CD4-positive, alpha-beta T cell treated with Interleukin-17A for 1 hour (primary cell): Measurements from ENCODE around the gene TEDC1.

ENCODE experiments used
- DNase-seq: peaks from one replicate; pipeline ENCODE4 v3.0.0-alpha.2; 2020

TEDC1 gene

DNA sequence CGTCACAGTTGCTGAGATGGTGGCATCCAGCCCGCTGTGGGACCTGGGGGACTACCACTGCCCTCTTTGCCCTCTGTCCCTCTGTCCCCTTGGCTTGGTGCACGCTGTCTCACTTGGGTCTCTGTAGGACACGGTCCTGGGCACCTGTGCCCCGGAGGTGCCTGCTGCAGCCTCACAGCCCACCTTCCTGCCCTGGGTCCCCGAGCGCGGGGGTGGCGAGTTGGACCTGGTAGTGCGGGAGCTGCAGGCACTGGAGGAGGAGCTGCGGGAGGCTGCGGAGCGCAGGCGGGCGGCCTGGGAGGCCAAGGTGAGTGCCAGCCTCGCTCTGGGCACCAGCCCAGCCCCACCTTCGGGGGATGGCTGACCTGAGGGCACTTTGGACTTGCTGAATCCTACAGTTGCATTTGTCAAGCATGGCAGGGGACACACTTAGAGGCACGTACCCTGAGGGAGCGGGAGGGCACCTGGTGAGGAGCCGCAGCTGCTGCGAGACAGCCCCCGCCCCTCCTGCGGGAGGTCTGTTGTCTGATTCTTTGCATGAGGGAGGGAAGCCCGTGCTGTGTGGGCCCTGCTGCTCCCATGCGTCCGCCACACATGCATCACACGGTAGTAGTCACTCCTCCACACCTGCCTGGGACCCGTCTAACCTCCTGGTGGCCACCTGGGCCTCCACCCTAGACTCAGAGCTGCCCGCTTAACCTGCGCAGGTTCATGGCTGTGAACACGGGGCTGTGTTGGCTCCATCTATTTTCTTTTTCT lies 6.8 kb downstream of the TEDC1 start:
- peak; percentile 31 for DNase-seq

DNA sequence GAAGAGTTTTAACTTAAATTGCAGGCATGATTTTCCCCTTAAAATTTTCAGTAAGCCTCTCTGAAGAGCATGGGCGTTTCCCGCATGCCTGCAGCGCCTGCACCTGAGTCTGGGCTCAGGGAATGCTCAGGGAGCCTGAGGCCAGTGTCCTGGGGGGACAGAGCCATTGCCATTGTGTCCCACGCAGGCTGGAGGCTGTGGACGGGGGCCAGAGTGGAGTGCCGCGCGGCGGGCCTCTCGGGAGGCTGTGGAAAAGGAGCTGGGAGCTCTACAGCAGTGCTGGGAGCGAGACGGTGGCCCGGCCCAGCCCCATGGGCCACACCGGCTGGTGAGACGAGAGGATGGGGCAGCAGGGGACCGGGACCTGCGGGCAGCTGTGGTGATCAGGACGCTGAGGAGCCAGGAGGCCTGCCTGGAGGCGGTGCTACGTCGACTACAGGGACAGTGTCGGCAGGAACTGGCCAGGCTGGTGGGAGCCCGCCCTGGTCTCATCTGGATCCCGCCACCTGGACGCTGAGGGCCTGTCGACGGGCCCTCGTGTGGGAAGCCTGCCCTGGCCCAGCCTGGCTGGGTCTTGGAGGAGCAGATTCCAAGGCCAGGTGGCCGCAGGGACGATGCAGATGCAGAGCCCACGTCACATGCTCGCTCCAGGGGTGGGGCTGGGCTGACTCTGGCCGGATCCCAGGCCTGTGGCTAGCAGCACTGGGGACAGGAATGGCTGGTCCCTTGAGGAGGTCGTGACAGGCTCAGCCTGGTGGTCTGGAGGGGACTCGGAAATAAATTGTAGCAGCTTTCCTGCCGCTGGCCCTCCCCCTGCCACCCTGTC lies 7.6 kb downstream of the TEDC1 start:
- DNase-seq, result no peak

DNA sequence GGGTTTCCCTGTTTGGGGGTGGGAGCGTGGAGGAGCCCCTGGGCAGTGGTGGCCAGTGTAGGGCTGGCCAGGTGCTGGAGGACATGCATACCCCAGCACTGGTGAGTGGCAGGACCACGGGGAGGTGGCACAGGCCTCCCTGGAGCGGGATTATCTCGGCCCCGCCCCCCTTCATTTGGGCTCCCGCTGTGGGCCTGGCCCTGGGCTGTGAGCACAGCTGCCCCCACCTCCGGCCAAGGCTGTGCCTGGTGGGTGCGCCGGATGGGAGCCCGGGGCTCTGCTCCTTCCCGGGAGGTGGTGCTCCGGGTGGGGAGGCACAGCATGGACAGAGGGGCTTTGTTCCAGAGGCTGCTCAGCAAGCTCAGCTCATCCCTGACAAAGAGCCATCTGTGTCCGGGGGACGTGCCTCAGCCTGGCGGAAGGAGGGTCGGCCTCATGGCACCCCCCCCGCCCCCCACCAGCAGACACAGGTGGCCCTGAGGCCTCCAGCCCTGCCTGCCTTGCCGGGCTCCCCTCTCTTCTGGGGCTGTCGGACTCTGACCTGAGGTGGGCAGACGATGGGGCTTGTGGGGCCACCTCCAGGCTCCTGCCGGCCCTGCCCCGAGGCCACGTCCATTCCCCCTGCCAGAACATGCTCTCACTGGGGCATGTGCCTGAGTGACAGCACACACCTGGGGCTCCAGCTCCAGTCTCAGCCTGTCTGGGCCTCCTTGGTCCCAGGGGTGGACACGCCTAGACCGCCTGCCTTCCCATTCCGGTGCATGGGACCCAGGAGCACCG lies 8.4 kb downstream of the TEDC1 start:
- DNase-seq, result peak; percentile 35

DNA sequence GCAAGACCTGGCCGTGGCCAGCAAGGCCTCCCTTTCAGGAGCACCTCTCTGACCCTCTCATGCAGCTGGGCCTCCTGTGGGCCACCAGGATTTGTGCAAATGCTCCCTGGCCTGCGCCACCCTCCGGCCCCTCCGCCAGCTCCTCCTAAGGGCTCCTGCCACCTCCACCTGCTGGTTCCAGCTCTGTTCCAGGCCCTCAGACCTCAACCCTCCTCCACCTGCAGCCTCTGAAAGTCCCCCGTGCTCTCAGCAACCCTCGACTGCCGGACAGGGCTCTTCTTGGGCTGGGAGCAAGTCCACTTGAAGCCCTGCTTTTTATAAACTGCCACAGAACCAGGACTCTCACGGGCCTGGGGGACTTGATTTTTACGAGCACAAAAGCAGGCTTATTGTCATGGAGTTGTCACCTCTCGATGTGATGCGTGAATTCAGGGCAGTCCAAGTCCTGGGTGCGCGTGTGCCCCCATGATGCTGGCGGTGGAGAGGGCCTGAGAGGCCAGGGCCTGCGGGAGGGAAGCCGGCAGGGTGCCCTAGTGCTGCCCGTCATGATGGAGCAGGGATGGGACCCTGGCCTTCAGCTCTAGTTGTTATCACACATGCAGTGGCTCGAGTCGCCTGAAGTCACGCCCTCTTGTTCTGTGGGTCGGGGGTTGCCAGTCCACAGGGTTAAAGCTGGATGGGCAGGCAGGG lies 9.1 kb downstream of the TEDC1 start:
- DNase-seq, result peak; percentile 35

DNA sequence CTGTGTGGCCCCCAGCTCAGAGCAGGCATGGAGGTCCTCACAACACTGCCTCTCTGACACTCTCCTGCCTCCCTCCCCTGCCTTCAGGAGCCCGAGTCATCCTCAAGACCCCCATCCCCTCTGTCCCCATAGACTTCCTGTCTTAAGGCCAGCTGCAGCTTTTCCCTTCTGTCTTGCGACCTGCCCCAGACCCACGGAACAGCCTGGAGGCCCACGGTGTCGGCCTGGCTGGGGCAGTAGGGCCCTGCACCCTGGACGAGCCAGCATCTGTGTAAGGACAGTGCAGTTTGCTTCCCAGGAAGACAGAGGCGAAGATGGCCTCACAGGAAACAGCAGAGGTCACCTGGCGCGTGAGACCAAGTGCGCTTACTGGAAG lies 9.7 kb downstream of the TEDC1 start:
- DNase-seq, result no peak

DNA sequence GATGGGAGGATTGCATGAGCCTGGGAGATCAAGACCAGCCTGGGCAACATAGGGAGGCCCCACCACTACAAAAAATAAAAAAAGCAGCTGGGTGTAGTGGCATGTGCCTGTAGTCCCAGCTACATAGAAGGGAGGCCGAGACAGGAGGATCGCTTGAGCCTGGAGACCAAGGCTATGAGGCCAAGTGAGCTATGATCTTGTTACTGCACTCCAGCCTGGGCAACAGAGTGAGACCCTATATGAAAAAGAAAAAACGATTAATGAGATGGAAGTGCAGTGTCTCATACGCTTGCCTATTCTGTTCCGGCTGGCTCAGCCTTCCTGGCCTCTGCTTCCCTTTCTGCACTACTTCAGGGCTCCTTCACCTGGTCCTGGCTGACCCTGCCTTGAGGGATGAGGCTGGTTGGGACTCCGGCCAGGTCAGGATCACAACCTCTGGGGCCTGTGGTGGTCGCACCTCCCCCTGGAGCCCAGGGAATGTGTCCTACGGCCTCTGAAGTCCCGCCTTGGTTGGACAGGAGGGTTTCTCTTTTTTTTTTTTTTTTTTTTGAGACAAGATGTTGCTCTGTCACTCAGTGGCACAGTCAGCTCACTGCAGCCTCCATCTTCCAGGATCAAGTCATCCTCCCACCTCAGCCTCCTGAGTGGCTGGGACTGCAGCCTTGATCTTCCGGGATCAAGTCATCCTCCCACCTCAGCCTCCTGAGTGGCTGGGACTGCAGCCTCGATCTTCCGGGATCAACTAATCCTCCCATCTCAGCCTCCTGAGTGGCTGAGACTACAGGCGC lies 10.7 kb downstream of the TEDC1 start:
- peak; percentile 45 for DNase-seq

DNA sequence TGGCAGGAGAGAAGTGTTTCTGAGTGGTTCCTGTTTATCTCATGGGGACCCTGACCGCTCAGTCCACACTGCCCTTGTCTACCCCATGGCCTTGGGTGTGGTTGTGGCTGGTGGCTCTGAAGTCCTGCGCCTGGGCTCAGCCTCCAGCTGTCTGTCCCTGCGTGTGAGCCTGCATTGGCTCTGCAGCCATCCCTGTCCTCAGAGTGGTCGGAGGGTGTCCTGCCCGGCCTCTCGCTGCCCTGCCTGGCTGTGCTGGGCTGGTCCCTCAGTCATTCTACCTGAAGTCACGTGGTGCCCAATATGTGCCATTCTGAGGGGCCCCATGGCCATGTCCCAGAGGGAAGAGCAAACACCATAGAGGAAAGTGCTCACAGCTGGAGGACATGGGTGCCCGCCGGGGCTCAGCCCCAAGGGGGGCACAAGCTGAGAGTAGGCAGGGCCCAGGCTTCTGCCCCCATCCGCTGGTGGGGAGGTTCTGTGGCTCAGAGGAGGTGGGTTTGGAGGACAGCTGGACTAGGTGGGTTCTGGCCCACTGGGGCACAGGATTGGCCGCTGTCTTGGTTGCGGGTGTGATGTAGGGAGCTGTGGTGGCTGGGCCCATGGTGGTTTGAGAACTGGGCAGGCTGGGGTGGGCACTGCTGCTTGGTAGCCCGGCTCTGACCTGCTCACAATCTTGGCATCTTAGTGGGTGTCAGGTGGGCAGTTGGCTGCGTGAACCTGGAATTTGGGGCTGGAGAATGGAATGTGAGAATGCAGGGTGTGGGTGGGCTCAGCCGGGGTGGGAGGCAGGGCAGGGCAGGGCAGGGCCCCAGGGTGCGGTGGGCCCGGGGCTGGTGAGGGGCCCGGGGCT lies 11.6 kb downstream of the TEDC1 start:
- DNase-seq, result peak; percentile 29

DNA sequence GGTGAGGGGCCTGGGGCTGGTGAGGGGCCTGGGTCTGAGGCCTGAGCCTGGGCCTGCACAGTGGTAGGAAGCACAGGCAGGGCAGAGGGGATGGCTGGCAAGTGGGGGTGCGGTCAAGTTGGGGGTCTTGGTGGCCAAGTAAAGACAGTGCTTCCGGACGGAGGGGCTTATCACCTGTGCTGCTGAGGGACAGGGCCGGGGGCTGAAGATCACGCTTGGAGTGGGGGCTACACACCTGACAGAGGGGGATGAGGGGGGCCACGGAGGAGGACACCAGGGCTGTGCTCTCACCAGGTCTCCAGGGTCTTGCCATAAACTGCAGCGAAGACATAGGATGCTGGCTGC lies 12.2 kb downstream of the TEDC1 start:
- peak; percentile 32 for DNase-seq

DNA sequence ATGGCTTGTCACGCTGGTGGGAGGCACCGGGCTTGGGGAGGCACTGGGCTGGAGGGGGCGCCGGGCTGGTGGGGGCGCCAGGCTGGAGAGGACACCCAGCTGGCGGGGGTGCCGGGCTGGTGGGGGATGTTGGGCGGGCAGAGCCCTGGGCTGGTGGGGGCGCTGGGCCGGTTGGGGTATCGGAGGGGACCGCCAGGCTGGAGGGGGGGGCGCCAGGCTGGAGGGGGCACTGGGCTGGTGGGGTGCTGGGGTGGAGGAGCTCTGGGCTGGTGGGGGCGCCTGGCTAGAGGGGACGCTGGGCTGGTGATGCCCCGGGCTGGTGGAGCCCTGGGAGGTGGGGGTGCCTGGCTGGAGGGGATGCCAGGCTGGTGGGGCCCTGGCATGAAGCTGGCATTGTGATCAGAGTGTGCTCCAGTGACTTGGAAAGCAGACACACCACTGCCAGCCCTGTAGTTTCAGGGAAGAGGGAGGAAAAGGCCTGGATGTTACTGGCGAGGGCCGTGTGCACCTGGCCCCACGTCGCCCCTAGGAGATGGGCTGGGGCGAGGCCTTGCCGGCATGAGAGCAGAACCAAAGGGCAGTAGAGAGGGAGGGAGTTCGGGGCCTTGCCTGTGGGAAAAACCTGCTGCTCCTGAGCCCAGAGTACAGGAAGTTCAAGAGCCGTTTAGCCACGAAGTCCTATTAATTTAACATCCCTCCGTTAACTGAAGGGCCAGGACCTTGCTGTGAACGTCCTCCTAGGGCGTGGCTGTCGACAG lies 13.1 kb downstream of the TEDC1 start:
- no peak for DNase-seq

DNA sequence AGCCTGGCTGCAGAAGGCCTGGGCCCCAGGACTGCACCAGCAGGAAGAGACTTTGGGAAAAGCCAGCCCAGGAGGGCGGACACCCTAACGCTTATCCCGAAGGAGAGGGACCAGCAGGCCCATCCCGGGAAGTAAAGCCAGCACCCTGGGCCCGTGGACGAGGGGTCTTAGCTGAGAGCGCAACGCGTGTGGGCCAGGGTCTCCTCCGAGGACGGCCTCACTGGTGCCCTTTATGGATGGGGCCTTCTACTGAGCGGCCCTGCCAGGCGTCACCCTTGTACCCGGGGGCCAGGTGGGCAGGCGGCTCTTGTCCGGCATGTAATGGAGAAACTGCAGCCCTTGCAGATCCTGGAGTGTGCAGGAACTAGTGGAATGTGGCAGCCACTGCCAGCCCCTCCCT lies 14.1 kb downstream of the TEDC1 start:
- no peak for DNase-seq

DNA sequence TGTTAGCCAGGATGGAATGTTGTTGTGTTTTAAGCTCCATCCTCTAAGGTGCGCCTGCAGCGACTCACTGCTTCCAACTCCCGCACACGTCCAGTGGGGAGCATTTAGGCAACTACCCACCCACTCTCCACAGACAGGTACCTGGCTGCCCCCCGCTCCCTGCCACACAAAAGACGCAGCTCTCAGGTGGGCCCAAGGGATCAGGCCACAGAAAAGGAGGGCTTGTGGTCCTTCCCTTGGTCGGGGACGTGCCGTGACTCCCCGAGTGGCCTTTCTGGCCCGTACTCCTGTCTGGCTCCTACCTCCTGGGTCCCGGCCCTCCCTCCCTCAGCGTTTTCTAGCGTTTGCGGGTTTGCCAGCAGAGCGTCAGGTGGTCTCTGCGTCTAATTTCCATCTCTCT lies 16.2 kb downstream of the TEDC1 start:
- no peak for DNase-seq

DNA sequence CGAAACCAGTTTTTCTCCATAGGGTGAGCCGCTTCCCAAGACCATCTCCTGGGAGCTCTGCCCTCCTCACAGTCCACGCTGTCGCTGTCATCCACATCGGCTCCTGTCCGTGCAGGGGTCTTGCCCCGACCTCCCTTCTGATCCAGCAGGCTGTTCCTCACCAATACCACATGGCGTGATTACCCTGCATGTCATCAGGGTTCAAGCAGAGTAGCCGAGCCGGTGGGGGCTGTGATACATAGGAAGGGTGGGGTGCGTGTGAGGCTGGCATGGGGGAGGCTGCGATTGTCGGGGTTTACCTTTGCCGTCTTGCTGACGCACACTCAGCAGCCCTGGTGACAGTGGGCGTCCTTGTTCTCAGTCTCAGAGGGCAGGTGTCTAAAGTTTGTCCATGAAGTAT lies 17.0 kb downstream of the TEDC1 start:
- DNase-seq, result no peak

DNA sequence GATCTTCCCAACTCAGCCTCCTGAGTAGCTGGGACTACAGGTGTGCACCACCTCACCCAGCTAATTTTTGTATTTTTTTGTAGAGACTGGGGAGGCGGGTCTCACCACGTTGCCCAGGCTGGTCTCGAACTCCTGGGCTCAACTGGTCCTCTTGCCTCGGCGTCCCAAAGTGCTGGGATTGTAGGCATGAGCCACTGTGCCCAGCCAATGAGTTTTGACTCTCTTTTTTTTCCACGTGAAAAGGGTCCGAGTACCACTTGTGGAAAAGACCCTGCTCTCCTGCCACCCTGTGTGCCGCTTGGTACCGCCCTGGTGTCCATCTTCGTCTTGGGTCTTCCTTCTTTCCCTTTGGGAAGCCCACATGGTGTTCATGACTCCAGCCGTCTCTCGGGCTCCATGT lies 17.6 kb downstream of the TEDC1 start:
- no peak for DNase-seq

DNA sequence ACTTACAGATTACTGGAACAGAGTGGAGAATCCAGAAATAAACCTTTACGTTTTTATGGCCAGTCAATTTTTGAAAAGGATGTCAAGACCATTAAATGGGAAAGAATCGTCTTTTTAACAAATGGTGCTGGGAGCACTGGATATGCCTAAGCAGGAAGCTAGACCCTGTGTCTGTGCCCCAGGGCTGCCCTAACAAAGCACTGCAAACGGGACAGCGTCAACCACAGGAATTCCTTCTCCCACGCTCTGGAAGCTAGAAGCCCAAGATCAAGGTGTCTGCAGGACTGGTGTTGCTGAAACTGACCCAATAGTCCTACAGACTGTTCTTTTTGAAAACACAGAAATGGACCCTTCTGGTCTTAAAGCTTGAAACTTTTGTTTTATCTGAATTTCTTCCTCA lies 26.1 kb downstream of the TEDC1 start:
- no peak for DNase-seq

DNA sequence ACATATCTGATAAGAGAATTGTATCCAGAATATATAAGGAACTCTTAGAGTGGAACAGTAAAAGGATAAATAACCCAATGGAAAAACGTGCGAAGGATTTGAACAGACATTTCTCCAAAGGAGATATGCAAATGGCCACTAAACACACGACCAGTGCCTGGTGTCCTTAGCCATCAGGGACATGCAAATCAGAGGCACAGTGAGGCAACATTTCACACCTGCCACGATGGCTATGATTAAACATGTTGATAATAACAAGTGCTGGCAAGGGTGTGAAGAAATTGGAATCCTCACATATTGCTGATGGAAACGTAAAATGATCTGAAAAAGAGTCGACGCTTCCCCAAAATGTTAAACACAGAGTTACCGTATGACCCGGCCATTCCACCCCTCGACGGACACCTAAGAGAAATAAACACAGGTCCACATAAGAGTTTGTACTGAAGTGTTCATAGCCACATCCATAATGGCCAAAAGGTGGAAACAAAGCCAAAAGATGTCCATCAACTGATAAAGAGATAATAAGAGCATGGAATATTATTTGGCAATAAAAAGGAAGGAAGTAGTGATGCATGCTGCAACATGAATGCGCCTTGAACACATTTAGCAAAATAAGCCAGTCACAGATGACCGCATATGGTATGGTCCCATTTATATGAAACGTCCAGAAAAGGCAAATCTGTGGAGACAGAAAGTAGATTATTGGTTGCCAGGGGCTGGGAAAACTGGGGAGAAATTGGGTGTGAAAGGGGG lies 29.1 kb downstream of the TEDC1 start:
- no peak for DNase-seq

DNA sequence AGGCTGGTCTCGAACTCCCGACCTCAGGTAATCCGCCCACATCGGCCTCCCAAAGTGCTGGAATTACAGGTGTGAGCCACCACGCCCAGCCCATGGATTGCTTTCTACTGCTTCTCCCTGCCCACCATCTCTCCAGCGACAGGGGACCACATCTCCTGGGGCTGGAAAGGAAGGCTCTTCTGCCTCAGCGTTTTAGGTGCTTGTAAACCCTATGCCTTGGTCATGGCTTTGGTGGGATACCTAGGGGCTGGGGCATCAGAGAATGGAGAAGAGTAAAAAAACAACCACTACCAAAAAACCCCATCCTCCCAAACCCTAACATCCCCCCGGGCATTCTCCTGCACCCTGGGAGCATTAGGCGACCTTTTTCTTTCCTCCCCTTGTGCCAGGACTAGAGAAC lies 34.3 kb downstream of the TEDC1 start:
- no peak for DNase-seq

DNA sequence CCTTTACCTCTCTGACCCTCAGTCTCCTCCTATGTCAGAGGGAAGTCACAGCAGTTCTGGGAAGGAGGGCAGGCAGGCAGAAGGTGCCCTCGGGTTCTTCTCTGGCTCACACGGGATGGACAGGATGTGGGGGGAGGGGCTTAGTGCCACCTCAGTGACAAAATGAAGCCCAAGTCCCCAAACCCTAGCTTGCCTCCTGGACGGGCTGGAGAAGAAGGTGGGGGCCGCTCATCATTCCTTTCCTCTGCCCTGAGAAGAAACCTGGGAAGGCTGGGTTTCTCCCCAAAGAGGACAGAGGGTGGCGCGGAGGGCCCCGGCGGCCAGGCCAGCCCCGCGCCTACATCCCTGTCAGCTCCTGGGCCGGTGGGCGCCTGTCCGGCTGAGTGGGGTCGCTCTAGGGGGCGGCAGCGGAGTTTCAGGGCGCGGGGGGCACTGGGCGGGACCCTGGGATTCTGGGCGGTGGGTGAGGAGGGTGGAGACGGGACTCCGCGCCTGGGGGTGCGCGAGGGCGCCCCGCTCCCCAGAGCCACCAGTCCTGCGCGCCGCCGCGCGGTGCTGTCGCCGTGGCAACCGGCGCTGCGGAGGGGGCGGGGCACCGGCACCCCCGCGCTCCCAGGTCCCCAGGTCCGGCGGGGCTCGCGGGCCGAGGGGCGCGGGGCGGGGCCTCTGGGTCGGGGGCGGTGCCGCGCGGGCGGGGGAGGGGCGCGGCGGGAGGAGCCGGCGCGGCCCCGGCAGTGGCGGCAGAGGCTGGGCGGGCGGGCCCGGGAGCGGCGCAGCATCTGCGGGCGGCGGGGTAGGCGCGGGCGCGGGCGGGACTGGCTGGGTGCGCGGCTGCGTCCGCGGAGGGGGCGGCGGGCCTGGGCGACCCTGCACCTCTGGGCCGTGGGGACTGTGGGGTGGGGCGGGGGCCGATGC lies 35.1 kb downstream of the TEDC1 start, which contains the start of gene TMEM121:
Gene TMEM121 (plus strand): TSS at position 723 of the 915 bp plus-strand sequence. CDS start 2,252 bp downstream, outside the sequence.
- peak; percentile 60 for DNase-seq

DNA sequence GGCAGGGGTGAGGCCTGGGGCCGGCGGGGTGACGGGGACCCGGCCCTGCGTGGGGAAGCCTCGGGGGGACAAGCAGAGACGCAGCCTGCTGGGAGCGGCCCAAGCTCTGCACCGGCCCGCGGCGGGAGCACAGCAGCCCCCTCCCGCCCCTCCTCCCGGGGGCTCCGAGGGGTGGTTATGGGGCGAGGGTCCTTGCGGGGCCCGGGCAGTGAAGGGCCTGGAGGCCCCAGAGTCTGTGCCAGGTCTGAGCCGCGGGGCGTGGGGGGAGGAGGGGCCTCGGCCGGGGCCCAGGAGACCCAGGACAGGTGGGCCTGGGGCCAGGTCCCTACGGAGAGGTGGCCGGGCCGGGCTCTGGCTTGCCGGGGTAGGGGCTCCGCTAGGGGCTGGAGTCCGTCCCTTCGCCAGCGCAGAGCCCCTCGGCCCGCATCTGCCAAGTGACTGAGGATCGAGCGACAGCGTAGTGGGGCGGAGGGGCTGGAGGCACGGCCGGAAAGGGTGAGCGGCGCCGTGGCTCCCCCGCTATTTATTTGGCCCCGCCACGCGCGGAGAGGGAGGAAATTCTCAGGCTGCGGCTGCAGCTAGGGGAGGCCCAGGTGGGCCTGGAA lies 35.8 kb downstream of the TEDC1 start:
- no peak for DNase-seq
